ENCODE measurements around the gene TRIM28. TPM values are rescaled to one million over a fixed set of nuclear protein-coding genes. Genes with fewer than 3 reads are reported as not detected.
"Not testable (repeated sequence)": the region's sequence is repeated elsewhere in the genome, so short reads cannot be mapped to it uniquely, and the experiment has no call there.

TRIM28 gene
- total RNA-seq, 1 donor from 2014 or later = 679 TPM

DNA sequence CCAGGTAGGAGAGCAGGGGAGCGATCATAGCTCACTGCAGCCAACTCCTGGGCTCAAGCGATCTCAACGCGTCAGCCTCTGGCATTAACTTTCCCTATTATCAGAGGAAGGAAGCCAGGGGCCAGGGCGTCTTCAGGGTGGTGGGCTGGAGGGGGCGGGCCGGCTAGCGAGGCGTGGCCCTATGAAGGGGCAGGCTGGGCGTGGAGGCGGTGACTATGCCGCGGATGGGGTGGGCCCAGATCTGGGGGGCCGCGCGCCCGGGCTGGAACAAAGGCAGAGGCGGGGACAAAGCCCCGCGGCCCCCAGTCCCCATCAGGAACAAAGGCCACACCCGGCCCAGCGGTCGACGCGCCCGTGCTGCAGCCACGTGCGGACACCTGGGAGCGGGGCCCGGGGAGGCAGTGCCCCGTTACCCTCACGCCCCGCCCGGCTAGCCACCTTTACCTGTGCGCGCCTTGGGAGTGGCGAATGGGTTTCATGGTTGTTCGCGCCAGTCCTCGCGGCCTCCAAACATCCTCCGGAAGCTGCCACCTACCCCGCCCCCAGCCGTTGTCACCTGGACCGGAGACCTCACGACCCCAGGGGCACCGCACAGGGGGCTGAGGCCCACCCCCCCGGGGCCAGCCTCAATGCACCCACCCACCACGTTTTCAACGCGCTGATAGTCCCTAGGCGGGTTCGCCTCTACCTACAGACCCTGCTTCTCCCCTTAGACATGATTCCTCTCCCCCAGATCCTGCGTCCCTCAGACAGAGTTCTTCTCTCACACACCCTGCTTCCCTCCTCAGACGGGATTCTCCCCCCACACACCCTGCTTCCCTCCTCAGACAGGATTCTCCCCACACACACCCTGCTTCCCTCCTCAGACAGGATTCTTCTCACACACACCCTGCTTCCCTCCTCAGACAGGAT, 5.4 kb upstream of the TRIM28 start:
- H3K27me3 Mint-ChIP-seq = peaks cover 16% of the 10 kb centered on the region
- H3K36me3 Mint-ChIP-seq = no peaks in the 10 kb centered on the region
- TF ChIP-seq, protein P1, sequence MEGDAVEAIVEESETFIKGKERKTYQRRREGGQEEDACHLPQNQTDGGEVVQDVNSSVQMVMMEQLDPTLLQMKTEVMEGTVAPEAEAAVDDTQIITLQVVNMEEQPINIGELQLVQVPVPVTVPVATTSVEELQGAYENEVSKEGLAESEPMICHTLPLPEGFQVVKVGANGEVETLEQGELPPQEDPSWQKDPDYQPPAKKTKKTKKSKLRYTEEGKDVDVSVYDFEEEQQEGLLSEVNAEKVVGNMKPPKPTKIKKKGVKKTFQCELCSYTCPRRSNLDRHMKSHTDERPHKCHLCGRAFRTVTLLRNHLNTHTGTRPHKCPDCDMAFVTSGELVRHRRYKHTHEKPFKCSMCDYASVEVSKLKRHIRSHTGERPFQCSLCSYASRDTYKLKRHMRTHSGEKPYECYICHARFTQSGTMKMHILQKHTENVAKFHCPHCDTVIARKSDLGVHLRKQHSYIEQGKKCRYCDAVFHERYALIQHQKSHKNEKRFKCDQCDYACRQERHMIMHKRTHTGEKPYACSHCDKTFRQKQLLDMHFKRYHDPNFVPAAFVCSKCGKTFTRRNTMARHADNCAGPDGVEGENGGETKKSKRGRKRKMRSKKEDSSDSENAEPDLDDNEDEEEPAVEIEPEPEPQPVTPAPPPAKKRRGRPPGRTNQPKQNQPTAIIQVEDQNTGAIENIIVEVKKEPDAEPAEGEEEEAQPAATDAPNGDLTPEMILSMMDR (conservative IDR thresholded peaks at IDR 0.05) = no peak

DNA sequence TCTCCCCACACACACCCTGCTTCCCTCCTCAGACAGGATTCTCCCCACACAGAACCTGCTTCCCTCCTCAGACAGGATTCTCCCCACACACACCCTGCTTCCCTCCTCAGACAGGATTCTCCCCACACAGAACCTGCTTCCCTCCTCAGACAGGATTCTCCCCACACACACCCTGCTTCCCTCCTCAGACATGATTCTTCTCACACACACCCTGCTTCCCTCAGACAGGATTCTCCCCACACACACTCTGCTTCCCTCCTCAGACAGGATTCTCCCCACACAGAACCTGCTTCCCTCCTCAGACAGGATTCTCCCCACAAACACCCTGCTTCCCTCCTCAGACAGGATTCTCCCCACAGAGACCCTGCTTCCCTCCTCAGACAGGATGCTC, 4.7 kb upstream of the TRIM28 start:
- H3K36me3 Mint-ChIP-seq; H3K9me3 Mint-ChIP-seq; DNase-seq (ENCODE audit: extremely low spot score, unreplicated experiment): not testable (repeated sequence)
- Mint-ChIP-seq H3K27me3 (peaks cover 21% of the 10 kb centered on the region), H3K4me3 (peak overlapping the region; percentile 80), H3K4me1 (ENCODE audit: unreplicated experiment) (peaks cover 11% of the 10 kb centered on the region), H3K27ac (peak overlapping the region; percentile 67)

More for the DNA sequence above, 5.4 kb upstream of the TRIM28 start:
- peak overlapping the region; percentile 83 for H3K4me3 Mint-ChIP-seq
- H3K27ac Mint-ChIP-seq = peak overlapping the region; percentile 79
- no peaks in the 10 kb centered on the region for H3K9me3 Mint-ChIP-seq
- peaks cover 6% of the 10 kb centered on the region for H3K4me1 Mint-ChIP-seq (ENCODE audit: unreplicated experiment)
- DNase-seq (ENCODE audit: extremely low spot score, unreplicated experiment) = peak; percentile 89

DNA sequence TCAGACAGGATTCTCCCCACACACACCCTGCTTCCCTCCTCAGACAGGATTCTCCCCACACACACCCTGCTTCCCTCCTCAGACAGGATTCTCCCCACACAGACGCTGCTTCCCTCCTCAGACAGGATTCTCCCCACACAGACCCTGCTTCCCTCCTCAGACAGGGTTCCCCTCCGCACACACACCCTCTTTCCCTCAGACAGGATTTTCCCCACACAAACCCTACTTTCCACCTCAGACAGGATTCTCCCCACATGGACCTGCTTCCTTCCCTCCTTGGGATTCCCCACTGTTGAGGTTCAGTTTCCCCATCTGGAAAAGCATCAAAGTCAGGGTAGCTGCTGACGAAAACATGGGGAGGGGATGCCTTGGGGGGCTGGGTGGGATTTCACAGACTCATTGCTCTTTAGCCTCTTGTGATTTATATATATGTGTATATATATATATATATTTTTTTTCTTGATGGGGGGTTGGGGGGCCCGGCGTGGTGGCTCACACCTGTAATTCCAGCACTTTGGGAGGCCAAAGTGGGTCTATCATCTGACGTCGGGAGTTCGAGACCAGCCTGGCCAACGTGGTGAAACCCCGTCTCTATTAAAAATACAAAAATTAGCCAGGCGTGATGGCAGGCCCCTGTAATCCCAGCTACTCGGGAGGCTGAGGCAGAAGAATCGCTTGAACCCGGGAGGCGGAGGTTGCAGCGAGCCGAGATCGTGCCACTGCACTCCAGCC, 1.1 kb upstream of the TRIM28 start:
- not testable (repeated sequence) for H3K4me3 Mint-ChIP-seq; H3K9me3 Mint-ChIP-seq; DNase-seq (ENCODE audit: extremely low spot score, unreplicated experiment)
- peaks cover 15% of the 10 kb centered on the region for H3K36me3 Mint-ChIP-seq
- H3K27ac Mint-ChIP-seq = peak overlapping the region; percentile 72
- peaks cover 21% of the 10 kb centered on the region for H3K27me3 Mint-ChIP-seq
- H3K4me1 Mint-ChIP-seq (ENCODE audit: unreplicated experiment) = peaks cover 25% of the 10 kb centered on the region

DNA sequence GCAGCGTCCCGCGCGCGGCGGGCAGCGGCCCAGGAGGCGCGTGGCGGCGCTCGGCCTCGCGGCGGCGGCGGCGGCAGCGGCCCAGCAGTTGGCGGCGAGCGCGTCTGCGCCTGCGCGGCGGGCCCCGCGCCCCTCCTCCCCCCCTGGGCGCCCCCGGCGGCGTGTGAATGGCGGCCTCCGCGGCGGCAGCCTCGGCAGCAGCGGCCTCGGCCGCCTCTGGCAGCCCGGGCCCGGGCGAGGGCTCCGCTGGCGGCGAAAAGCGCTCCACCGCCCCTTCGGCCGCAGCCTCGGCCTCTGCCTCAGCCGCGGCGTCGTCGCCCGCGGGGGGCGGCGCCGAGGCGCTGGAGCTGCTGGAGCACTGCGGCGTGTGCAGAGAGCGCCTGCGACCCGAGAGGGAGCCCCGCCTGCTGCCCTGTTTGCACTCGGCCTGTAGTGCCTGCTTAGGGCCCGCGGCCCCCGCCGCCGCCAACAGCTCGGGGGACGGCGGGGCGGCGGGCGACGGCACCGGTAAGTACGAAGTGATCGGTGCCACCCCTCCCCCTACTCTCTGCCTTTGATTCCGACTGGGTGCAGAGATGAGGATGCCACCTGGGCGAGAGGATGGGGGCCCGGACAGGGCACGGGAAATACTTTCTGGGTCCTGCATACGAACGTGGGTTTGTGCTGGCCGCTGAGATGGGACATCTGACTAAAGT, 874 bp downstream of the TRIM28 start:
- TF ChIP-seq, protein P1 (conservative IDR thresholded peaks at IDR 0.05) = no peak
- H3K4me1 Mint-ChIP-seq (ENCODE audit: unreplicated experiment) = peaks cover 21% of the 10 kb centered on the region
- peak overlapping the region; percentile 93 for H3K4me3 Mint-ChIP-seq
- peaks cover 19% of the 10 kb centered on the region for H3K36me3 Mint-ChIP-seq
- H3K27me3 Mint-ChIP-seq = peaks cover 14% of the 10 kb centered on the region
- DNase-seq (ENCODE audit: extremely low spot score, unreplicated experiment) = no peak
- H3K9me3 Mint-ChIP-seq = no peaks in the 10 kb centered on the region
- peak overlapping the region; percentile 99 for H3K27ac Mint-ChIP-seq

DNA sequence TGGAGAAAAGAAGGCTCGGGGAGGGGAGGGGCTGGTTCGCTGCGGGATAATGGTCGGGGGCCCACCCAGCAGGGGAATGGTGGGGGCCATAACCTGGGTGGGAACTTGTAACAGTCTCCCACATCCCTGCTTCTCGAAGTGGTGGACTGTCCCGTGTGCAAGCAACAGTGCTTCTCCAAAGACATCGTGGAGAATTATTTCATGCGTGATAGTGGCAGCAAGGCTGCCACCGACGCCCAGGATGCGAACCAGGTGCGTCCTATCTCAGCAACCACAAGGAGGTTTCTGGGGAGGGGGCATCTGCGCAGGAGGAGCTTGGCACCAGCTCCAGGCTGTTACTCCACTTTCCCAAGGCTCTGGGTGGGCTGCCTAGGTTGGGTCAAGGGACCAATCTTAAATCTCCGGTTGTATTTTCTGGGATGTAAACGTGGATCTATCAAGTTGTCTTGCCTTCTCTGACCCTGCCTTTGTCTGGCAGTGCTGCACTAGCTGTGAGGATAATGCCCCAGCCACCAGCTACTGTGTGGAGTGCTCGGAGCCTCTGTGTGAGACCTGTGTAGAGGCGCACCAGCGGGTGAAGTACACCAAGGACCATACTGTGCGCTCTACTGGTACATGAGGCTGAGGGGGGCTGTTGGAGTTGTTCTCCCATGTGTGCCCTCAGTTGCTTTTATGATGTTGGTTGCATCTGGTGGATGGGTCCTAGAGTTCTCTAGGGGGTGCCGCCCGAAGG, 1.6 kb downstream of the TRIM28 start:
- Mint-ChIP-seq H3K9me3 (no peaks in the 10 kb centered on the region), H3K27me3 (peaks cover 14% of the 10 kb centered on the region), H3K4me1 (ENCODE audit: unreplicated experiment) (peaks cover 21% of the 10 kb centered on the region), H3K27ac (peak overlapping the region; percentile 83), H3K36me3 (peaks cover 22% of the 10 kb centered on the region), H3K4me3 (peak overlapping the region; percentile 93)
- TF ChIP-seq, protein P1 (conservative IDR thresholded peaks at IDR 0.05) = no peak
- no peak for DNase-seq (ENCODE audit: extremely low spot score, unreplicated experiment)

DNA sequence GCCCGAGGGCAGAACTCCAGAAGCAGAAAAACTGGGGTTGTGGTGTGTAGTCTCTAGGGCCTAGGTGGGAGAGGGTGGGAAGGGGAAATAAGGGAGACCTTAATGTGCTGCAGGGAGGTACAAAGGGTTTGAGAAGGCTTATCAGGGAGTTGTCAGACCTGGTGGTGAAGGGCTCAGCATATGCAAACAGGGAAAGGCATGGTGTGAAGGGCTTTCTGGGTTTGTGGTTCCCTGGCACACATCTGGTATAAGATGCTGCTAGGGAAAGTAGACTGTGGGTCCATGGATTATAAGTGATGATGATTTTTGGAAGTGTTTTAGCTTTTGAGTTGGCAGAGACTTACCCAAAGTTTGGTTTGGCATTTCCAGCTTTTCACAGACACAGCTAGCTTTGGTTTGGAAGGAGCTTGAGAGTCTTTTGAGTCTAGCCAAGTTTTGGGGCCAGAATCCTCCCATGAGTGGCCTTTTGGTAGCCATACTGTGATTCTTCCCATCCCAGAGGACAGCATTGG, 2.2 kb downstream of the TRIM28 start:
- Mint-ChIP-seq H3K36me3 (peaks cover 22% of the 10 kb centered on the region), H3K27ac (peak overlapping the region; percentile 83), H3K9me3 (no peaks in the 10 kb centered on the region), H3K4me1 (ENCODE audit: unreplicated experiment) (peaks cover 21% of the 10 kb centered on the region), H3K4me3 (peak overlapping the region; percentile 93), H3K27me3 (peaks cover 14% of the 10 kb centered on the region)
- DNase-seq (ENCODE audit: extremely low spot score, unreplicated experiment) = no peak
- TF ChIP-seq, protein P1 (conservative IDR thresholded peaks at IDR 0.05) = no peak
